Retina (tissue), 1 donor: ENCODE measurements around the gene DYNC1I1.

Experiments
- DNase-seq: peaks from one replicate; pipeline ENCODE4 v3.0.0-alpha.2; 2016

The DYNC1I1 gene

DNA sequence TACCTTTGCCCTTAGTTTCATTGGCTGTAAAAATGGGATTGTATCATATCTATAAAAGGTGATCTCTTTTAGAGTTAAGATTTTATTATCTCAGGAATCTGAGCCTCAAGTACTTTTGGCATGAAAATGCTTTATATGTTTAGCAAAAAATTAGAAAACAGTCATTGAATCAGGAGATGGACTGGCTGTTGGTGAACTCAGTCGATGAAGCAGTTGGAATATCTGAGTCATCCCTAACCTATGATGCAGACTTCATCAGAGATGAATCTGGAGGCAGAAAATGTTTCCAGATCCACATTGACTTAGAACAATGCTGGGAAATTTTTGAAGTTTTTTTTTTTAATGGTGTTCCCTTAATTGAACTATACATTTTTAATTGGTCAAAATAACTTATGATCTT is 321.1 kb downstream of the DYNC1I1 start:
- DNase-seq: no peak

DNA sequence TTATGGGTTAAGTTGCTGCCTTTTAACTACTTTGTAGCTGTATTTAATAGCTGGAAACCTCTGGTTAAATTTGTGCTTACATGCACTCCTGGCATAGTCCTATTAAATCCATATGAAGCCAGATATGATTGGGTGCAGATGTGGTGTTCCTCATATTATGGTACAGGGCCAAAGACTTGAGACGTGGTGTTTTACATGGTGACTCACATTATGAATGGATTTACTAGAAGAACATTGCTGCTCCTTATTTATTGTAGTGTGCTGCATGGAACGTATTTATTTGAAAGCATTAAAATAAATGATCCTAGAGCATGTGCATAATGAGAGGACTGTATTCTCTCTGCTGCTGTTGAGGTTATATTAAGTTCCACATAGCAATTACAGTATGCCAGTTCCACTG is 325.5 kb downstream of the DYNC1I1 start:
- no peak for DNase-seq

DNA sequence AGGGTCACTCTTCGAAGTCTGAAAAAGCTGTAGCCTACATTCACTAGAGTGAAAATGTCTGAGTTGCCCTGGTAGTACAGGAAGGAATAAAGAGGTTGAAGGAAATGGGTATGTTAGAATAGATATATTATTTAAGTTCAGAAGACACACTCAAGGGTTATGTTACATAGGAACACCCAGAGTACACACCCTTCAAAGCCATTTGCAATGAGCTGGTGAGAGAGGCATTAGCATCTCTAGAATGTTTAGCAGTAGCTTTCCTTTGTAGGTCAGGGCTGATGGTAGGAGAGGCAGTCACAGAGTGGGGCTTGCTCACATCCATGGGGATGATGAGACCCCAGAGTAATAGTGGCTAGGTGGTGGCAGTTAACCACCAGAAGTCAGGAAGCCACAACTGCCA is 328.4 kb downstream of the DYNC1I1 start:
- DNase-seq: no peak

DNA sequence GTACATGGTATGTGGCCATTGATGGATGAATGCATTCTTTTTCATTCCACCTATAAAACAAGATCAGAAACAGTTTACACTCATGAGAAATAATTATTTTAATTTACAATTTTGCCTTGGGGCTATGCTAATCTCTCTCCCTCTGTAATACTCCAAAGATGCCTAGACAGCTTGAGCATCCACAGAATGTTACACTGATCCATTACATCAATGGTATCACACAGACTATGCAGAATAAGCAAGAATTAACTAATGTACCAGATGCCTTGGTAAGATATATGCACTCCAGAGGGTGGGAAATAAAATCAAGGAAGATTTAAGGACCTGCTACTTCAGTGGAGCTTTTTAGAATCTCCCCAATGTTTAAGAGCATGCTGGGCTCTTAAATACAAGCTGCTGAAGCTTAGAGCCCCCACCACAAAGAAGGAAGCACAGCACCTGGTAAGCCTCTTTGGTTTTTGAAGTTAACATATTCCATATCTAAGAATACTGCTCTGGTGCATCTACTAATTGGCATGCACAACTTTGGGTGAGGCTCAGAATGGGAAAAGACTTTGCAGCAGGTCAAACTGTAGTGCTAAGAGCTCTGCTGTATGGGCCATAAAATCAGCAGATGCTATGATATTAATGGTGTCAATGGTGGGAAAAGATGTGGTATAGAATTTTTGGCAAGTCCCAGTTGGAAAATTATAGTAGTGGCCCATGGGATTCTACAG is 329.9 kb downstream of the DYNC1I1 start:
- DNase-seq: no peak

DNA sequence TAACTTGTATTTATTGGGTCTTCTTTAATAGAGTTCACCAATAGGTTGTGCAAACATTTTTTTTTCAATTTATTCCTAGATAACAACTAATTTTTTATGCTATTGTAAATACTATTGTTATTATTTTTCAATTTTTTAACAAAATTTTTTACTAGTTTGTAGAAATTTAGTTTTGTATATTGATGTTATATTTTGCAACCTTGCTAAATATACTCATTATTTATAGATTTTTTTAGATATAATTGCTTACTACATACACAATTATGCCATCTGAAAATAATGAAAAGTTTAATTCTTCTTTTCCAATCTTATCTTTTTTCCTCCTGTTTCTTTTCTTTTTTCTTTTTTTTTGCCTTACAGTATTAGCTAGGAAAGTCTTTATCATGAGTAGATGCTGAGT is 332.6 kb downstream of the DYNC1I1 start:
- DNase-seq: no peak

DNA sequence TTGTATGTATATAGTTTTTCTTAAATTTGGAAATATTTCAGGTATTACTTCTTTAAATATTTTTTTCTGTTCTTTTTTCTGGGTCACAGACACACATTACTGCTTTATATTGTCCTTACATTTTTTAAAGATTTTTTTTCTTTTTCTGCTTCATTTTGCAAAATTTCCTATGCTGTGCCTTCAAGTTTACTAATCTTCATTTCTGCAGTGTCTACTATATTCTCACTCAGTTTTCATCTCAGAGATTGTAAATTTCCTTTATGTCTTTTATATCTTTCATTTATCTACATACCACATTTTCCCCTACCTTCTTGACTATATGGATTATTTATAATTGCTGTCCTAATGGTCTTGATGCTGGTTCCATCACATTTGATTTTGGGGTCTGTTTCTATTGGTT is 339.1 kb downstream of the DYNC1I1 start:
- no peak for DNase-seq

DNA sequence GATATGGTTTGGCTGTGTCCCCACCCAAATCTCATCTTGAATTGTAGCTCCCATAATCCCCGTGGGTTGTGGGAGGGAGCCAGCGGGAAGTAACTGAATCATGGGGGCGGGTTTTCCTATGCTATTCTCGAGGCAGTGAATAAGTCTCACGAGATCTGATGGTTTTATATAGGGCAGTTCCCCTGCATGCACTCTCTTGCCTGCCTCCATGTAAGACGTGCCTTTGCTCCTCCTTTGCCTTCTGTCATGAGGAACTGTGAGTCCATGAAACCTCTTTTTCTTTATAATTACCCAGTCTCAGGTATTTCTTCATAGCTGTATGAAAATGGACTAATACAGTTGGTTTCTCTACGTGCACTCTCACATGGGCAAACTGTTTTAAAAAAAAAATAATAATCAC is 341.8 kb downstream of the DYNC1I1 start:
- DNase-seq: no peak

DNA sequence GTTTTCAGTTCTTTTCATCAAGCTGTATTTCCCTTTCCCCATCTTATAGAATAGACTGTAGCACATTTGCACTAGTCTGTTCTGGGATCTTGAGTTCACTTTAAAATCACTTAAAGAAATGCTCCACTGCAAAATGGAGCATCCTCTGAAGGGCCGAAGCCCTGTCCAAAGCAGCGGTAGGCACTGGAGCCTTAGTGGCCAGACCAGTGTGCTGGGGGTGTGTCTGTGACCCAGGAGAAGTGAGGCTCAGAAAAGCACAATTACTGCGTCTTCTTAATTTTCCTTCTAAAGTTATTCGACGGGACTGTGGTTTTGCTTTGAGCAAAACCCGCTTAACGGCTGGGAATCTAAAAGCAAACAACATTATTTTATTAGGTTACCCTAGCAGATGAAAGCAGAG is 343.8 kb downstream of the DYNC1I1 start:
- DNase-seq: no peak

DNA sequence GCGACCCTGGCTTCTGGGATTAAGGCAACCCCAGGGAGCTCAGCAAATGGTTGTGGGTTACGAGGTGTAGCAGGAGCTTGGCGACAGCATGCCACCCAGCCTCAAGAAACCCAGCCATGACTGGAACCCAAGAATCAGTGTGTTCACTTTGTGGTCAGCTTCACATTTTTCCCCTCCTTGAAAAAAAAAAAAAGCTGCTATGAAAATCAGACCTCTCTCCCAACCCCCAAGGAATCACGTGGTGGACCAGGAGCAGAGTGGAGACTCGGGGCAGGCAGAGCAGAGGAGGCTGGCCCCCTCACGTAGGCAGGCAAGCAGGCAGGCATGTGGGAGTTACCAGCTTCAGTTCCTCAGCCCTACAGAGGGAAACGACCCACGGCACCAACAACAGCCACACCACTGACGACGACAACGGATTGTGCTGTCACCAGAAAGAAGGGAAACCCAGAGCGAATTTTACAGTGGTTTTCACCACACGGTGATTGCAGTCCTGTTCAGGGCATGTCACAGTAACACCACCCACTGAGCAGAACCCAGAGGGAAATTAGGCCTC is 346.2 kb downstream of the DYNC1I1 start:
- DNase-seq: peak; percentile 21

DNA sequence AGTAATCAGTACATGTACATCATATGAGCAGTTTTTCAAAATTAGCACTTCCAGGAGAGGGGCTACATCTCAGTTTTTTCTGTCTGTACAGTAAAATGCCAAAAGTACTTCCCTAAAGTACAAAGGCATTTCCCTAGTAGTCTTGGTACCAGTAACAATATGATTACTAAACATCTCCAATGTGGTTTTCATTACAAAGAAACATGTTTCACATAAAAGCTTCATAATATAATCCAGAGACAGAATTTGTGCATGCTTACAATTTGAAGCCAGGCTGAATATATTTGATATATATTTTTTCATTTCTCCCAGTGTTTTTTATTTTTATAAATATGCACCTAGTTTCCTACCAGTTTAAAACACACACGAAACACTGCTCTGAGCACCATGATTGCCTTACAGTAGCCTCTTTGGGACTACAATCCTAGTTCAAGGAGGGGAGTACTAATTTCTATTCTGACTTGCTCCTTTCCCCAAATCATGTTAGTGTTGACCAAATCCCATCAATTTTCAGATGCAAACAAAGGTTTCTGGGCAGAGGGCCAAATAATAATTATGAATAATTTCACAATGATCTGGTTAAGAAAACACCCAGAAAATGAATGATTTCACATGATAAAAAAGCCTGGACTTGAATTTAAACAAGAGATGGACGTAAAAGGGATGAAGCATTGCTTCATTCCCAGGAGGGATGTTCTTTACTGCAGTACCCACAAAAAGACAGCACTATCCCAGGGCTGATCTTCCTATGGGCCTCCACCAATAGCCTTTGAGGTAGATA is 348.3 kb downstream of the DYNC1I1 start:
- DNase-seq: no peak

DNA sequence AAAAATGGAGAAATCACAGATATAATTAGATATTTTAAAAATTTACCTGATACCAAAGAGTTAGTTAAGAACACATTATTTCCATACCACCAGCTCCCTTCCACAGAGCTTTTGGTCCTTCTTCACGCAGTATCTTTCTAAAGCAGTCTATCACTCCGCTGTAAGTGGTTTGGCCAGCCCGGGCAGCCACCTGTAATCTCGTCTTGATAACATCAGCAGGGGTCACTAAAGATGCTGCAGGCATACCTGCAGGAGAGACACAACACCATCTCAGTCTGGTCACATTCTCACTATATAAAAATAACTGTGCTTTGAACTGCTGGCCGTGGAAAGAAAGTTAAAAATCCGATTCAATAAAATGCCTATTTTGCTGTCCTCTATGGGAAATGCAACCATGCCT is 349.4 kb downstream of the DYNC1I1 start:
- no peak for DNase-seq

DNA sequence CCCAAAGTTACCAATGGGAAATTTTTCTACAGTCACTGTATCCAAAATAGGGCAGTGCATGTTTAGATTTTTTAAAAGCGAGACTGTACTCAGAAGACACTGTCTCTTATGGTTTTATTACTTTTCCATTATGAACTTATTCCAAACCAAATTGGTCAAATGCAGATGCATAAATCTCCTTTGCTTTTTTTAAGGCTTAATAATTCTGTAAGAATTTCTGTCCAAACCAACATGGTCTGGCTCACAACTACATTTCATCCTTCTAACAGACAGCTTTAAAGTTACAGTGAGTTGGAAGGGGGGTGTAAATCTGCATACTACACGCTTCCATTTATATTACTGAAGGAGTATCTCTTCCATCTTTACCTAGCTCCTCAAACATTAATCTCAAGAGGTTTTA is 350.4 kb downstream of the DYNC1I1 start:
- DNase-seq: no peak

DNA sequence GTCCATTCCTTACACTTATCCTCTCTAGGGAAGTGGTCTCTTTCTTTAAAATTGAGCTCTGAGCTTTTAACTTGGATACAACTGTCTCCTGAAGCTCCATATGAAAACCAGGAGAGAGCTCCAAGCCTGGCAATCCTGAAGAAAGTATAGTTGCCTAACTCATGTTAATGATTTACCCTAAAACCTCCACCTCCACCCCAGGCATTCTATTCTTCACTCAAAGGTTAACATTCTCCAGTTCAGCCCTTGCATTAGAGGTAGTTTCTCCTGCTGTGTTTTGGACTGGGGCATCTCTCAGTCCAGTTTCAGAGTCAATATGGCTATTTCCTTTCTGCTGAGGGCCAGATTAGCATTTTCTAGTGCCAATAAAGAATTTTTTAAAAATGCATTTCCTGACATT is 354.0 kb downstream of the DYNC1I1 start:
- DNase-seq: no peak

DNA sequence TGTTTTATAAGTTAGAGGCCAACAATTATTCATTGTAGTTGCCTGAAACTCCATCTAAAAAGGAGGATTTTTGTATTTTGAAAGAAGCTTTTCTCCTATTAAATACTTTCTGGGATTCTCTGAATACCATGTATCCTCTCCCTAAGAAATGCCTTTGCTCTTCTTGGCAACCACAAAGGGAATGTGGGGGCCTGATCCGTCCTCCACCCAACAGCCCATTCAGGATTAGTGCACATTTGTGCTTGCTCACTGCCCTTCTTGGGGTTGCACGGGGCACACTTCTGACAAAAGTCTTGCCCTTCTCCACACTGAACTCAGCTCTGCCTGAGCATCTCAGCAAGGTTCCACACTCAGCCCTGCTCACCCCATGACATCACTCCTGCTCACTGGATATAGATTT is 355.4 kb downstream of the DYNC1I1 start:
- no peak for DNase-seq

DNA sequence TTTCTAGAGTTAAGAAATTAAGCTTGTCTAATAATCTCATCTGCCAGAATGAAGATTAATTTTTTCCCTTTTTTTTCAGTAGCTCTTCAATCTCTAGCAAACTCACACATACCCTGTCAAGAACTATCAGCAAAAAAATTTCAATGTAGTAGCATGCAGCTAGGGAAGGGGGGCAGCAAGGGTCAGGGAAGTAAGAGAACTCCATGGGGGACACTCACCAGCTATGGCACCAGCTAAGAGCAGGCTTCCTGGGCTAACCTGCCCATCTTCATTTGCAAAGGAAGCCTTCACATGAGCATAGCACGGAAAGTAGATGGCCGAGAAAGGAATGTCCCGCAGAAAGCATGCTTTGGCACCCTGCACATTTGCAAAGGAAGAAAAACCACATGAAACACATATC is 359.2 kb downstream of the DYNC1I1 start:
- peak; percentile 7 for DNase-seq

DNA sequence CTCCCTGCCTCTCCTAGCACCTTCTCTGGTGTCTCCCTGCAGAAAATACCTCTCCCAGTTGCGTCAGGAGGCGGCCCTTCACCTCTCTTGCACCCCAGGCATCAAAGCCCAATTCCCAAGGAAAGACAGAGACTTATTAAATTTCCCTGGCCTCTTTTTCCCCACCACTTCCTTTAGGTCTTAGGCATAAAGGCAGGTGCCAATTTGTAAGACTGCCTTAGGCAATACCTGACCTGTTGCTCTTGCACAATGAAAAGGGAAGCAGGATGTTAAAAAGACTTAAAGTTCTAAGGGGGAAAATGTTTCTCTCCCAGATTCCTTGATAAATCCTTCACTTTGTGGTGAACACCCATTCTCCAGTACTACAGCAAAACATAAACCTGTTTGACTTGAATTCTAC is 362.9 kb downstream of the DYNC1I1 start:
- DNase-seq: no peak

DNA sequence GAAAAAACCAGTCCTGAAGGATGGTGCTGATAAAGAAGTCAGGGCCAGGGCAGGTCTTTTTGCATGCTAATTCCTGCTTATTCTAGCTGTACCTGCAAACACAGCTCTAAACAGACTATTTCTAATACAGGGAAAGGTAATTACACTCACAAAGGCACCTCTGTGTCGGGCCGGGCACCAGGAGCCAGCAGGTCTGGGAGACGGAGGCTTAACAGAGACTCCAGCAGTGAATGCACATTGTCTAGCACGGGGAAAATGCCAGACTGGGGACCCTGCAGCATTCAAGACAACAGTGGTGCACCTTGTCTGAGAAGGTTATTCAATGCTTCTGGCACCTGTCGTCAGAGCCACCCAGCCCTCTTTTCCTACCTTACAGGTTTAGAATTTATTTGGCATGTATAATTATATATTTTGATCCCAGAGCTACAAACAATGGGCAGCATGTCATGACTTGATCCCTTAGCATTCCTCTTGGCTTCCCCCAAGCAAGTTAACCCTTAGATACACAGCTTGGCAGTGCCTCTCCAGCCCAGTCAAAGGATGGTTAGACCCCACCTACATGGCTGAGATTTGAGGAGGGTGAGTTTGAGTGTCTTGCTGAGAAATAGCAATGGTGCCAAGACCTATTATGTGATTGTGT is 364.4 kb downstream of the DYNC1I1 start:
- DNase-seq: no peak

DNA sequence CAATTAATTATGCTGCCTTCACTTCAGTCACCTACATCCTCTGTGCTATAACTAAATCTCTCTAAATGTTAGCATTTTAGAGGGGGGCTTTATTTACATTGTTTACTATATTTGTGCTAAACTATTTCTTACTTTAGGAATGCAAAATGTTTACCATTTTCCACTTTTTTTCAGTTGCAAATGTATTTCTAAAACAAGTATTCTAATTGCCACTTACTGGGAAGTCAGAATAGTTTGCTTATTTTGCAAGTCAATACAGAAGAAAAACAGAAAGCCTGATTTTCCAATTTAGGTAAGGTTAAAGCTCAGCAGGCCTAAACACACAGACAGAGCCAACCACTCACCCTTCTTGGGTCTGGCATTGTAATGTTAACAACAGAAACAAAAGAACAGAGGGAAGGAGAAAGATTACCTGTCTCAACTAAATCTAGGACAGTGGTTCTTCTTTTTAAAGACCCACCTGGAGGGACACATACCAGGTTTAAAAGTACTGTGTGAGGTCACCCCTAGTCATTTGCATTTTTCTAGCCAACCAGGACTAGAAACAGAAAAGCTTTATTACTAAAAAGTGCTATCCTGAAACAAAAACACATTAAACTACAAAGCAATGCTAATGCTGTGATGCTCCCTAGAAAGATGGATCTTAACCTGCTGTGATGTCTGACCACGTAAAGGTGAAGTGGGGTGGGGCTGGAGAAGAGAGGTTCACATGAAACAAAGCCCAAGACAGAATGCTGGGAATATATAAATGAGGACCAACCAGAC is 371.3 kb downstream of the DYNC1I1 start:
- DNase-seq: no peak

DNA sequence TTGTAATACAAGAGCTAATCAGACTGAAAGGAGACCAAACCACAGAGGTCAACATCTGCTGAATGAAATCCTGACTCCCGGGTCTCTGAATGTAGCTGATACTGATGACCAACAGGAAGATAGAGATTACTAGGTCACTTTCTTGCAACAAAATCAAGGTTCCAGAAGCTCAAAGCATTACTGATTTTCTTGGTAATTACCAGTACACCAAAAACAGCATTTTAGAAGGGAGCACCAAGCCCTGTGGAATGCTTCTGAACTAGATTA is 371.8 kb downstream of the DYNC1I1 start:
- DNase-seq: no peak
